Bone marrow (tissue), 2 donors: ENCODE measurements around the gene HSPA14.
A peak's percentile ranks its signal among the peaks of the same experiment; 100 is the strongest.
"Not testable (repeated sequence)": the region's sequence is repeated elsewhere in the genome, so short reads cannot be mapped to it uniquely, and the experiment has no call there.

ENCODE experiments used
- DNase-seq, 2 donors: peaks; one replicate each; lab custom pipeline; 2025; lab: John Stamatoyannopoulos, UW

The HSPA14 gene

DNA sequence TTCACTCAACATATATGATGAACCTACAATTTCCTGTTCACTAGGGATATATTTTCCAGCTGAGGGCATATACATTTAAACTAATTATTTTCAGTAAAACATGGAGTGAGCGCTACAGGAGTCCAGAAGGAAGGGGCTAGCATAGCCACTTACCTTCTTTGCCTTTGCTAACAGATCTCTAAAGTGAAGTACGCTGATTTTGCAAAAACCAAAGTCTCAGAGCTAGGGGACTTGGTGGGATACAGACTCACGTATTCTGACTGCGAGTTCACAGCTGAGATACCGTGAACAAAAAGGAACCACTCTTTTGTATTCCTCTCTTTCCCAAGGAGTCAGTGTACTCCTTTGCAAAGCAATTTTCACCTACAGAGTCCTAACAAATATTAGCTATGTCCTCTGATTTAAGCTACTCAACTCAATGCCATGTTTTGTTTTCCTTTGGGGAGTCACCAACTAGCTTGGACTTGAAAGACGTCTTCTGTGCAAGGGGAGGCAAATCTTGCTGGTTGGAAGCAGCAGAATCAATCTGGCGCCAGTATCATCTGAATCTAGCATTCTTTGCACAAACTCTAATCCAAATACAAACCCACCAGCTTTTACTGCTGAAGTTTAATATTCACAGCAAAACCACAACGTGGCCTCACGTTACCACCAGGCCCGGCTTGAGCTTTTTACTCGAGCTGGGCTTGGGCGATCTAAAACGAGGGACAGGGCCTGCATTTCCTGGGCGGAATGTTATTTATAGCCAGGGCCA, 926 bp upstream of the HSPA14 start:
- DNase-seq = peak in 1 of 2 donors; percentile 24

DNA sequence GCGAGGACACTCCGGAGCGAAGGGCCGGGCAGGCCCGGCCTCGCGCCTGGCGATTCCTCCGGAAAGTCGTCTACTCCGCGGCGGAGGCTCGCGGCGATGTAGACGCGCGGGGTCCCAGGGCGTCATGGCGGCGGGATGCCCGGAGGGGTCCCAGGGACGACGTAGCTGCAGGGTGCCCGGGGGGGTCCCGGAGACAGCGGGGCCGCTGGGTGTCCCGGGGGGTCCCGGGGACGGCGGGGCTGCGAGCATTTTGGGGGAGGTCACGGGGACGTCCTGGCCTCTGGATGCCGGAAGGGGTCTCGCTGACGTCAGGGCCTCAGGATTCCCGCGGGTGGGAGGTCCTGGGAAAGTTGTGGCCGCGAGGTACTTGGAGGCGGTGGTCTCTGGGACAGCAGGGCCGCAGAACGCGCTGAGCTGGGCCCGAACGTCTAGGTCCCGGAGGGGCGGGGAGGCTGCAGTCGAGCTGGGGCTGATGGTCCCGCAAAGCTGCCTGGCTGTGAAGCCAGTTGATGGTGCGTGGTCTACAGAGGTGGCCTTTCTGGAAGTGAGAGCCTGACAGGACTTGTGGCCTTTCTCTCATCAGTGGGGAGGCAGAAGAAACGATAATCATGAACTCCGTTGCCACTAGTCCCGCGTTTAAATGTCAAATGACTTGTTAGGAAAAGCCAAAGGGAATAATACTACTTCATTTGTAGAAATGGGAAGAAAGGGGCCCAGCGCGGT, 637 bp downstream of the HSPA14 start:
- no peak for DNase-seq

DNA sequence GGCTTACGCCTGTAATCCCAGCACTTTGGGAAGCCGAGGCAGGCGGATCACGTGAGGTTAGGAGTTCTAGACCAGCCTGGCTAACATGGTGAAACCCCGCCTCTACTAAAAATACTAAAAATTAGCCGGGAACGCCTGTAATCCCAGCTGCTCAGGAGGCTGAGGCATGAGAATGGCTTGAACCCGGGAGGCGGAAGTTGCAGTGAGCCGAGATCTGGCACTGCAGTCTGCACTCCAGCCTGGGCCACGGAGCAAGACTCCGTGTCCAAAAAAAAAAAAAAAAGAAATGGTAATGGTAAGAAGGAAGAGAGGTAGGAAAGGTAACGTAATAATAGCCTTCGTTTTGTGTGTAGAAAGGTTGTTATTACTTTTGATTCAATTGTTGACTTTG, 1.2 kb downstream of the HSPA14 start:
- no peak for DNase-seq

- no peak for DNase-seq
These were observed 2.1 kb downstream of the HSPA14 start for GRCh38 chr10:14840178-14840577.

DNA sequence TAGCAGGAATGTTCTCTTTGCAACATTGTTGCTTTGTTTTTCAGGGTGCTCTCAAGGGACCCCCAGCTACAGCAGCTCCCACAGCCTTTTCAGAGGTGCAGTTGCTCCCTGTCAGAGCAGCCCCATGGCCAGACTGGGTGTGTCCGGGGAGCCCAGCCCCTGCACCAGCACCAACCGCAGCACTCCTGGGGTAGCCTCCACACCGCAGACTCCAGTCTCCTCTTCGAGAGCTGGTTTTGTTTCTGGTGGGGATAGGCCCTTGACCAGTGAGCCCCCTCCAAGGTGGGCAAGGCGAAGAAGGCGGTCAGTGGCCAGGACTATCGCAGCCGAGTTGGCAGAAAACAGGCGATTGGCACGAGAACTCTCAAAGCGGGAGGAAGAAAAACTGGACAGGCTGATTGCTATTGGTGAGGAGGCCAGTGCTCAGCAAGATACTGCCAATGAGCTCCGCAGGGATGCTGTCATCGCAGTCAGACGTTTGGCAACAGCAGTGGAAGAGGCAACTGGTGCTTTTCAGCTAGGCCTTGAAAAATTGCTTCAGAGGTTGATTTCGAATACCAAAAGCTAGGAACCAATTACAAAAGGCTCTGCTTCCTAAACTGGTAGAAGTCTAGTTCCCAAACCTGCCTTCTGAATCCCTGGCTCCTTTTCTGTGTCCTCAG, 5.4 kb downstream of the HSPA14 start:
- no peak for DNase-seq

- no peak for DNase-seq
These were observed 6.8 kb downstream of the HSPA14 start for GRCh38 chr10:14844948-14845347.

- DNase-seq = no peak
These were observed 14.1 kb downstream of the HSPA14 start for GRCh38 chr10:14852236-14852635.

- no peak for DNase-seq
These were observed 17.3 kb downstream of the HSPA14 start for GRCh38 chr10:14855453-14855852.

DNA sequence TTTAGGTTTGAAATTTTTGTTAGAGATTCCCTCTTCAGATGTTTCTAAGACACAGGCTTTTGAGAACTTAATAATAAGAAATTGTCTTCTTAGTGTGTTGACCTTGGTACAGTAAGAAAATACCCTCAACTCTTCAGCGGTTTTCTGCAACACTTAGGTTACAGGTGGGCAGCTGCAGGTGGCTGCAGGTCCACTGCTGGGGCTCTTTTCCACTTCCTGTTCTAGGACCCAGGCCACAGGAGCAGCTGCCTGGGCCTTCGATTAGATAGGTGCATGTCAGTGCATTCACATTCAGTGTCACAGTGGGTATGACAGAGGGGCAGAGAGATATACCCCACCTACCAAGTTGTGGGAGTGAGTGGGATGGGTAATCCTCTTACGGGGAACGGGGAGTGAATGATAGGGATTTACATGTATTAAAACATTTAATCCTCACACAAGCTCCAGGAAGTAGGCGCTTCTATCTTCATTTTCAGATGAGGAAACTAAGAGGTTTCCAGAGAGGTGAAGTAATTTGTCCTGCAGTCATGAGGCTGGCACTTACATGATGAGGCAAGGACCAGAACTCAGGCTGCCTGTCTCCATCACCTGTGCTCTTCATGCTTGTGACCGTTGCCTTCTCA, 20.3 kb downstream of the HSPA14 start:
- no peak for DNase-seq

DNA sequence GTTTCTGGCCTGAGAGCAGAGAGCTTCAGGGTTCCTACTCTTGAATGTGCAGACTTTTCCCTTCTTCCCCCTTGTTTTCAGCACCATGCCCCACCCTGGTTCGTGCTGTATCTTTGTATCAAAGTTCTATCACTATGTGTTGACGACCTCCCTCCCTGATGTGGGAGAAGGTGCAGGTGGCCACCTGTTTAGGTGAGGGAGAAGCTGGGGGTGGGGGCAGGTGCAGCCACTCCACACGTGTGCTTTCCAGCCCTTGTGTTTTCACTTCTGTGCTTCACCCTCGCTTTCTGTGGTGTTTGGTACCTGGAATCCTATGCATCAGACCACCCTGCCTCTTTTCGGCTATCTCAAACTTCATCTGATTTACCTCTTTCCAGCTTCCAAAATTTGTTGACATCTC, 20.9 kb downstream of the HSPA14 start:
- no peak for DNase-seq

DNA sequence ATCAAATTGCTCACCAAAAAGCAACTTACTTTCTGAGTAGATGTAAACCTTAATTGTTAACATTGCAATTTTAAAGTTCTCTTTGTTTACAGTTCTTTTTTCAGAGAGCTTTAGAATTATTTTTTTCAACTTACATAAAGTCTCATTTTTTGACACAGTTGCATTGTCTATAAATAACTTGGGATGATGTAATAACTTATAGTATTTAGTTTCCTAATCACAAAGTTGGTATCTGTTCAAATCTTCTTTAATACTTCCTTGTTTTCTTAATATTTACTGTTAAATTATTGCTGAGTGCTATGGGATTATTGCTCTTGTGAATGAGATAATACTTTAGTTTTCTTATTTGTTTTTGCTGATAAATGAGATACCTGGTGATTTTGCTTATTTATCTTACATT, 21.7 kb downstream of the HSPA14 start:
- DNase-seq = no peak

GRCh38 chr10:14860791-14861190, 22.7 kb downstream of the HSPA14 start:
- DNase-seq = no peak

GRCh38 chr10:14864466-14864865, 26.4 kb downstream of the HSPA14 start:
- DNase-seq = not testable (repeated sequence)

DNA sequence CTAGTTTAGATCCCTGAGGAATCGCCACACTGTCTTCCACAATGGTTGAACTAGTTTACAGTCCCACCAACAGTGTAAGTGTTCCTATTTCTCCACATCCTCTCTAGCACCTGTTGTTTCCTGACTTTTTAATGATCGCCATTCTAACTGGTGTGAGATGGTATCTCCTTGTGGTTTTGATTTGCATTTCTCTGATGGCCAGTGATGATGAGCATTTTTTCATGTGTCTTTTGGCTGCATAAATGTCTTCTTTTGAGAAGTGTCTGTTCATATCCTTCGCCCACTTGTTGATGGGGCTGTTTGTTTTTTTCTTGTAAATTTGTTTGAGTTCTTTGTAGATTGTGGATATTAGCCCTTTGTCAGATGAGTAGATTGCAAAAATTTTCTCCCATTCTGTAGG, 26.8 kb downstream of the HSPA14 start:
- DNase-seq = not testable (repeated sequence)

- no peak for DNase-seq
These were observed 35.1 kb downstream of the HSPA14 start for GRCh38 chr10:14873090-14873760.

DNA sequence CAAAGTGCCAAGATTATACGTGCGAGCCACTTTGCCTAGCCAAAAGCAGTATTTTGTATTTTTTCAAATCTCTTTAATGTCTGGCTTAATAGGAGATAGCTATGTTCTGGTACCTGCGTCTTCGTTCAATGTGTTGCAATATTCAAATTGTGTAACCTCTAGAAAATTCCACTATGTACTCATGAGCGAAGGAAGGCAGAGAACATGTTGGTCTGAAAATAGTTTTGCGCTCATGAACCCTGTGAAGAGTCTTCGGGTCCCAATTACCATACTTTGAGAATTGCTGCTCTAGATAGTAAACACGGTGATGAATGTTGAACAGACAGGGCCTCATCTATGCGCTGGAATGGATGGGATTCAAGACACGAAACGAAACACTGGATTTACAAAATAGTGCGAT, 37.8 kb downstream of the HSPA14 start:
- DNase-seq = no peak

GRCh38 chr10:14876764-14877163, 38.7 kb downstream of the HSPA14 start:
- DNase-seq = no peak

GRCh38 chr10:14878266-14879123, 40.4 kb downstream of the HSPA14 start, which contains the start of gene SUV39H2:
TSS of gene SUV39H2 (plus strand) at chr10:14878866. CDS start at chr10:14878889, 23 bp downstream.
- peak; percentile 64 to 80 for DNase-seq

DNA sequence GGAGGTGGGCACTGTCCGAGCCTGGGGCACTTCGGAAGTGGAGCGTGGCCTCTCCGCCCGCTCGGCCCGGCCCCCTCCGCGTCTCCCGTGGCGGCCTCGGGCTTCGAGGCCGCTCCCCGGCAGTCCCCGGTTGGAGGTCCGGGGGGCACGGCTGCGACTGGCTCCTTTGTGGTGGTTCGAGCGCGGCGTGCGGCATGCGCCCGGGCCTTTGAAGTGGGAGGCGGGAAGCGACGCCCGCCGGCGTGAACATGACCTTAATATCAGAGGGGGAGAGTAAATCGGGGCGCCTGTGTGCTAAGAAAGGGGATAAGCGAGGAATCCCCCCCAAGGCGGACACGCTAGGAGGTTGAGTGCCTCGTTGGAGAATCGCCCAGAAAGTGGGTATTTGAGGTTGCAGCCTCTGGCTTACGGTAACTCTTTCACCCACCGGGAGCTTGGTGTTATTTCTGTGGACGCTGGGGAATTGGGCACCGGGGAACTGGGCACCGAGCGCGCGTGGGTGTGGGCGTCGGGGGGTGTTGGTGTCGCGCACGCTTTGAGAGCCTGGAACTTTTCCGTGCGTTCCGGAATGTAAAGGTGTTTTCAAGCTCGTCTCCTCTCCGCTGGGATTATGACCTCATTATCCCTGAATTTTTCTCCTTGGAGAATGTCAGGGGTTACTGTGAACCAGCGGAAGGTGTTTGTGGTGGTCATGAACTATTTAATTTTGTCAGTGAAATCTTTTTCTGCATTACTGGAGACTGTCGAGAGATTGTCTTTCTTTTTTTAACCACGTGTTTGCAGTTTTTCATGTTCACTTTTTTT, 41.2 kb downstream of the HSPA14 start:
- peak in 1 of 2 donors; percentile 23 for DNase-seq

- DNase-seq = no peak
These were observed 41.8 kb downstream of the HSPA14 start for GRCh38 chr10:14879928-14880193.
